Measurements from ENCODE around the gene FYN. TPM values are rescaled to one million over a fixed set of nuclear protein-coding genes. Genes with fewer than 3 reads are reported as not detected.

The FYN gene
- total and polyA plus RNA-seq, 2 of the 8 experiments (the other 6 are each of a cell fraction or from before 2014, with no cell fraction given) = 46.8 to 97.2 TPM

DNA sequence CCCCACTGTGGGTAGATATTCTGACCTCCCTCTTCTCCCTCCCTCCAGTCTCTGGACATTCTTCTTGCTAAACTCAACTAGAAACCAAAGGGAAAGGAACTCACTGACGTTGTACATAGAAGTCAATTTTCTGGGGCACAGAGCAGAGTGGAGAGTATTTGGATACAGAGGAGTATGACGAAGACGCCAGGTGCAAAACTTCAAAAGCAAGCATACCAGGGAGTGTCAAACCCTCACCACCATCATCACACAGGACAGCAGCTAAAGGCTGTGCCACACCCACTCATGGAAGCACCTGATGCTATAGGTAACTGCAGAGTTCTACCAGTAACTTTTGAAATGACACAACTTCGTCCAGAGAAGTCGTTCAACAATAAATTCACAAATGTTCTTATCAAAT is 64.8 kb downstream of the FYN start:
- Histone ChIP-seq H3K27me3 (replicated peaks in 1 of 4; ENCODE audit: control insufficient read depth in 3 of 4, extremely low read depth in 1 of 4, insufficient read depth in 3 of 4, low read length in 3 of 4) (no peaks in the 10 kb centered on the region), H2BK20ac (ENCODE audit: low read length) (no peak overlapping the region), H2BK5ac (ENCODE audit: low read depth, low read length) (no peak overlapping the region), H4K8ac (ENCODE audit: extremely low read depth, insufficient read depth, low read length) (no peak overlapping the region), H2BK15ac (ENCODE audit: low read length) (no peak overlapping the region), H3K4me1 (replicated peaks in 1 of 4; ENCODE audit: control insufficient read depth in 3 of 4, insufficient read depth in 4 of 4, low read length in 3 of 4) (peaks cover 0 to 4% (median 2%) of the 10 kb centered on the region in 4 experiments; a peak in 2 of 7 replicates), H3K56ac (replicated peaks; ENCODE audit: insufficient read length, low read depth, low read length) (no peak overlapping the region), H3K23ac (ENCODE audit: insufficient read length) (no peak overlapping the region), H2BK120ac (replicated peaks; ENCODE audit: low read depth, low read length) (no peak overlapping the region), H3K79me2 (ENCODE audit: control insufficient read depth in 1 of 2, insufficient read depth in 2 of 2, low read length in 2 of 2) (0 out of 4 replicates have a peak, but pooled peaks cover 0 to 4% of the 10 kb centered on the region in 2 experiments), H4K5ac (ENCODE audit: insufficient read length, low read depth, low read length) (no peak overlapping the region), H4K91ac (replicated peaks; ENCODE audit: insufficient read length, low read length) (no peak overlapping the region), H3K9me3 (ENCODE audit: insufficient read depth in 2 of 2, low read depth in 1 of 2, low read length in 1 of 2) (no peaks in the 10 kb centered on the region), H3K36me3 (ENCODE audit: control insufficient read depth in 2 of 4, insufficient read depth in 4 of 4, low read length in 3 of 4) (no peaks in the 10 kb centered on the region), H2AK5ac (ENCODE audit: low read depth, low read length) (no peak overlapping the region), H2AFZ (ENCODE audit: low read length) (no peak overlapping the region), H3K23me2 (ENCODE audit: low read depth, low read length) (no peaks in the 10 kb centered on the region), H3K4me3 (ENCODE audit: extremely low read depth in 1 of 4, insufficient read depth in 2 of 4, low read depth in 3 of 4, low read length in 4 of 4) (no peak overlapping the region), H3K14ac (ENCODE audit: insufficient read length) (no peak overlapping the region), H2BK12ac (ENCODE audit: low read depth, low read length) (no peak overlapping the region), H3K9ac (replicated peaks in 1 of 4; ENCODE audit: extremely low read depth in 1 of 4, low read depth in 3 of 4, low read length in 3 of 4) (no peak overlapping the region), H3K79me1 (ENCODE audit: low read depth, low read length) (no peaks in the 10 kb centered on the region; the same call in 1 of the 2 replicates), H4K20me1 (replicated peaks in 1 of 2; ENCODE audit: control insufficient read depth in 1 of 2, insufficient read depth in 2 of 2, low read length in 2 of 2) (no peaks in the 10 kb centered on the region), H3K4me2 (ENCODE audit: insufficient read depth in 1 of 2, low read depth in 2 of 2, low read length in 2 of 2) (no peak overlapping the region), H3K4ac (replicated peaks; ENCODE audit: insufficient read length, low read depth, low read length) (no peak overlapping the region), H3K18ac (ENCODE audit: extremely low read depth, low read length) (no peak overlapping the region), H3K27ac (ENCODE audit: low read depth, low read length) (0 out of 2 replicates have a peak overlapping the region, but pooled peaks have one; percentile 5)
- ChIA-PET CTCF (ENCODE audit: partially characterized antibody) (interaction anchor here (1.0 kb wide), 1 partner anchor 87 kb away, joined by 3 read pairs; no protein-coding TSS in a partner anchor), POLR2A (ENCODE audit: partially characterized antibody) (interaction anchor here (0.6 kb wide), 1 partner anchor 44 kb away, joined by 3 read pairs; no protein-coding TSS in a partner anchor)
- 80% methylated on average over 5 of the region's 5 CpGs; no CpG with 5 or more reads in 1 of the 2 experiments for WGBS, 2 experiments (ENCODE audit: extremely low coverage in 1 of 2, insufficient coverage in 1 of 2, insufficient read length in 1 of 2, insufficient replicate concordance in 2 of 2, low coverage in 1 of 2, low lambda C conversion rate in 2 of 2, missing lambda C conversion rate in 1 of 2)
- DNase-seq (ENCODE audit: low read depth in 1 of 2, low spot score in 2 of 2) = no peak
- FAIRE-seq = no peak
- TF ChIP-seq POLR2AphosphoS5 (IDR thresholded peaks at IDR 0.05; ENCODE audit: low read depth, low read length) = no peak
- TF ChIP-seq POU5F1 (IDR thresholded peaks at IDR 0.05; ENCODE audit: low read depth, low read length) = no peak
- no peak for TF ChIP-seq CHD1 (IDR thresholded peaks at IDR 0.05; ENCODE audit: low read depth, low read length)
- TF ChIP-seq, protein P1, sequence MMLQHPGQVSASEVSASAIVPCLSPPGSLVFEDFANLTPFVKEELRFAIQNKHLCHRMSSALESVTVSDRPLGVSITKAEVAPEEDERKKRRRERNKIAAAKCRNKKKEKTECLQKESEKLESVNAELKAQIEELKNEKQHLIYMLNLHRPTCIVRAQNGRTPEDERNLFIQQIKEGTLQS (IDR thresholded peaks at IDR 0.05; ENCODE audit: insufficient read depth, low read depth, low read length) = no peak
- TF ChIP-seq SUZ12 (IDR thresholded peaks at IDR 0.05; ENCODE audit: low read length) = no peak
- no peak for TF ChIP-seq RXRA (IDR thresholded peaks at IDR 0.05; ENCODE audit: insufficient read depth, low read depth, low read length)
- TF ChIP-seq SRF (IDR thresholded peaks at IDR 0.05; ENCODE audit: low read depth, low read length) = no peak
- TF ChIP-seq SAP30 (IDR thresholded peaks at IDR 0.05; ENCODE audit: insufficient read depth, insufficient replicate concordance, low read length) = no peak
- no peak for TF ChIP-seq GTF2F1 (IDR thresholded peaks at IDR 0.05; ENCODE audit: borderline replicate concordance, low read depth, low read length)
- TF ChIP-seq SP4 (IDR thresholded peaks at IDR 0.05; ENCODE audit: low read length) = no peak
- TF ChIP-seq TAF7 (optimal IDR thresholded peaks at IDR 0.05; ENCODE audit: borderline replicate concordance, low read depth, low read length) = no peak
- no peak for TF ChIP-seq TBP (IDR thresholded peaks at IDR 0.05; ENCODE audit: low read depth, low read length)
- no peak for TF ChIP-seq BCL11A (IDR thresholded peaks at IDR 0.05; ENCODE audit: low read depth in 2 of 2, low read length in 2 of 2)
